HG02943 (cell line): Measurements from ENCODE around the gene SLC25A21.
A peak's percentile ranks its signal among the peaks of the same experiment; 100 is the strongest.
"Not testable (repeated sequence)": the region's sequence is repeated elsewhere in the genome, so short reads cannot be mapped to it uniquely, and the experiment has no call there.

Experiments
- ATAC-seq: cut with Tn5 transposase; IDR thresholded peaks from one replicate; pipeline ENCODE4 v1.9.1; 2021; ENCODE audit warnings: mild to moderate bottlenecking, low read depth, moderate library complexity; ENCODE audit not compliant: unreplicated experiment

Gene SLC25A21

GRCh38 chr14:36900846-36901245, 271.6 kb downstream of the SLC25A21 start:
- no peak for ATAC-seq

GRCh38 chr14:36896300-36896699, 276.1 kb downstream of the SLC25A21 start:
- ATAC-seq: not testable (repeated sequence)

- ATAC-seq: no peak
Measured at GRCh38 chr14:36884049-36884448, 288.4 kb downstream of the SLC25A21 start.

- no peak for ATAC-seq
Measured at GRCh38 chr14:36880276-36880675, 292.1 kb downstream of the SLC25A21 start.

GRCh38 chr14:36879558-36879957, 292.8 kb downstream of the SLC25A21 start:
- no peak for ATAC-seq

GRCh38 chr14:36874396-36875138, 297.8 kb downstream of the SLC25A21 start:
- no peak for ATAC-seq

- no peak for ATAC-seq
Measured at GRCh38 chr14:36870776-36871175, 301.6 kb downstream of the SLC25A21 start.

- ATAC-seq: no peak
Measured at GRCh38 chr14:36869125-36869524, 303.3 kb downstream of the SLC25A21 start.

- peak; percentile 66 for ATAC-seq
Measured at GRCh38 chr14:36866867-36867266, 305.5 kb downstream of the SLC25A21 start.

- no peak for ATAC-seq
Measured at GRCh38 chr14:36863271-36863670, 309.1 kb downstream of the SLC25A21 start.

GRCh38 chr14:36862237-36862636, 310.2 kb downstream of the SLC25A21 start:
- ATAC-seq: not testable (repeated sequence)

- no peak for ATAC-seq
Measured at GRCh38 chr14:36860831-36861230, 311.6 kb downstream of the SLC25A21 start.

GRCh38 chr14:36859119-36859518, 313.3 kb downstream of the SLC25A21 start:
- no peak for ATAC-seq

- no peak for ATAC-seq
Measured at GRCh38 chr14:36857842-36858445, 314.5 kb downstream of the SLC25A21 start.

- ATAC-seq: no peak
Measured at GRCh38 chr14:36857136-36857535, 315.3 kb downstream of the SLC25A21 start.

- ATAC-seq: no peak
Measured at GRCh38 chr14:36856095-36856878, 316.1 kb downstream of the SLC25A21 start.

GRCh38 chr14:36855396-36855795, 317.0 kb downstream of the SLC25A21 start:
- ATAC-seq: no peak

GRCh38 chr14:36852981-36853691, 319.3 kb downstream of the SLC25A21 start:
- ATAC-seq: no peak

GRCh38 chr14:36848213-36848612, 324.2 kb downstream of the SLC25A21 start:
- ATAC-seq: no peak

- ATAC-seq: no peak
Measured at GRCh38 chr14:36847366-36847765, 325.0 kb downstream of the SLC25A21 start.
